CD4-positive, alpha-beta T cell treated with Interleukin-12 subunit alpha and Interleukin-12 subunit beta, for 1 hour (primary cell): ENCODE data around the gene MLXIP.
A peak's percentile ranks its signal among the peaks of the same experiment; 100 is the strongest.
"Not testable (repeated sequence)": the region's sequence is repeated elsewhere in the genome, so short reads cannot be mapped to it uniquely, and the experiment has no call there.

Experiments used
- DNase-seq: peaks from one replicate; pipeline ENCODE4 v3.0.0-alpha.2; 2020

The MLXIP gene

DNA sequence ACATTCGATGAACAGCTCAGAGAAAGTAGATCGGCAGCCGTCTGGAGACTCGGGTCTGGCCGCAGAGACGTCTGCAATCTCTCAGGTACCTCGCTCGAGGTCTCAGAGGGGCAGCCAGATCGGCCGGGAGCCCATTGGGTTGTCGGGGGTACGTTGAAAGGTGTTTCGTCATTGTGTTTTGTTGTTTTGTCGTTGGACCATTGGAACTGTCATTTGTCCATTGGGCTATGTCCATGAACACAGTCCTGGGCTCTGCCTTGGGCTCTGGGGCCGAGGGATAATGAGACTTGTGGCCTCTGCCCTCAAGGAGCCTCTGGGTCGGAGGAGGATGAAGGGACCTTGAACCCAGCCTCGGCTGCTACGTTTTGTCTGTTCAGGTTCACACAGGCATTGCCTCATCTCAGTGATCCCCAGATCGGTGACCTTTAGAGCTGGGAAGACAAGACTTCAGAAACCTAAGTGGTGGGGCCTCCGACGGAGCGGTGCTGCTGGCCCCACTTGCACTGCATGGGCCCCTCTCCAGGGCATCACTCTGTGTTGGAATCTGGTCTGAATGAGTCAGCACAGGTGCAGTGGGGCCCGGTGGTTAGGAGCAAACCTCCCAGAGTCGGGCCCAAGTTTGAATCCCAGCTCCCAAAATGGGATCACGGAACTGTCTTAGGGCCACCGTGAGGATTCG is 23.6 kb upstream of the MLXIP start:
- DNase-seq: no peak

- DNase-seq: not testable (repeated sequence)
Measured at GRCh38 chr12:122056406-122056805, 22.1 kb upstream of the MLXIP start.

DNA sequence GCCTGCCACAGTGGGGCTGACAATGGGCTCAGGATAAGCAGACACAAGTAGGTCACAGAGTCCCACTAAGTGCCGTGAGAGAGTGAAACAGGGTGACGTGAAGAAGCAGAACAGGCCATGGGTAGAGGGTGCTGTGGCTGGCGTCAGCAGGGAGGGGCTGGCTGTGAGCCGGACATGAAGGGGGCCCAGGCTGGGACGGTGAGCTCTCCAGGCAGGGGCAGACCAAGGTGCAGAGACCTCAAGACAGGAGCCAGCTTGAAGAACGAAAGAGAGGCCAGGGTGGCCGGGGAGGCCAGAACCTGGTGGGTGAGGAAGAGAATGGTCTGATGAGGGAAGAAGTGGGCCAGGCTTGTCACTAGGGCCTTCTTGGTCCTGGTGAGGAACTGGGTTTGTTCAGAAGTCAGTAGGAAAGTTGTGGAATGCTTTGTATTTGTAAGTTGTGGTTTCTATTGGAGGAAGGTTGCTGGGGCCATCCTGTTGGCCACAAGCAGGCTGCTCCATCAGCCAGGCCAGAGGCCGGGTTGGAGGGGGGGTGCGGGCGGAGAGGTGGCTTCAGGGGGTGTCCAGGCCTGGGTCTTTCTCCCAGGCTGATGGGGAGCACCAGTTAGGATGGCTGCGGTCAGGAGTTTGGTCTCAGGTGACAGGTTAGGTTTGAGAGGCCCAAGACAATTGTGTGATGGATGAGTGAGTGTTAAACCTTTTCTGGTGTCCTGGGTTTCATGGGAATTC is 21.4 kb upstream of the MLXIP start:
- no peak for DNase-seq

DNA sequence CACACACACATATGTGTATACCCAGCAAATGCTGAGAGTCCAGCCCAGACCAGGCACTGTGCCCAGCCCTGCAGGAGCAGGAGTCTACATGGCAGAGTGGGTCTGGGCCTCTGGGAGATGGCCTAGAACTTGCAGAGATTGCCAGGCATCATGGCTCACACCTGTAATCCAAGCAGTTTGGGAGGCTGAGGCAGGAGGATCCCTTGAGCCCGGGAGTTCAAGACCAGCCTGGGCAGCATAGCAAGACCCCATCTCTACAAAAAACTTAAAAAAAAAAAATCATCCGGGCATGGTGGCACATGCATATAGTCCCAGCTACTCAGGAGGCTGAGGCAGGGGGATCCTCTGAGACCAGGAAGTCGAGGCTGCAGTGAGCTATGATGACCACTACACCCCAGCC is 20.8 kb upstream of the MLXIP start:
- DNase-seq: no peak

DNA sequence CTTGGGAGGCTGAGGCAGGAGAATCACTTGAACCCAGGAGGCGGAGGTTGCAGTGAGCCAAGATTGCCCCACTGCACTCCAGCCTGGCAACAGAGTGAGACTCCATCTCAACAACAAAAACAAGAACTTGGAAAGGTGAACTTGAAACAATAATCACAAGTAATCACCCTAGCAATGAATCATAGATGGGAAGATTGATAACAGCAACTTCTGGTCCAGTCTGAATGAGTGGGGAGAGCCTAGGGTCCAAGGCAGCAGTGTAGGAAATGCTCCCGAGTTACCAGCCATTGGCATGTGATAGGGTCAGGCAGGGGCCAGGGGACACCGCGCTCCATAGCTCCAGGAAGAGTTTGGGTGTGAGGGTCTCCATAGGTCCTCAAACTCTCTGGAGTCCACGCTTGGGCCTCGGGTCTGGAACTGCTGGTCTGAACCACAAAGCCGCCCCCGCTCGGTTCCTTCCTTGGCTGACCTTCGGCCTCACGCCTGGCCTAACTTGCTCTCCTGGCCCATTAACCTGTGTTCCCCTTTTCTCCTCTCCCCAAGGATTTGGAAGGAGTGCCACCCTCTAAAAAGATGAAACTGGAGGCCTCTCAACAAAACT is 19.9 kb upstream of the MLXIP start:
- DNase-seq: no peak

DNA sequence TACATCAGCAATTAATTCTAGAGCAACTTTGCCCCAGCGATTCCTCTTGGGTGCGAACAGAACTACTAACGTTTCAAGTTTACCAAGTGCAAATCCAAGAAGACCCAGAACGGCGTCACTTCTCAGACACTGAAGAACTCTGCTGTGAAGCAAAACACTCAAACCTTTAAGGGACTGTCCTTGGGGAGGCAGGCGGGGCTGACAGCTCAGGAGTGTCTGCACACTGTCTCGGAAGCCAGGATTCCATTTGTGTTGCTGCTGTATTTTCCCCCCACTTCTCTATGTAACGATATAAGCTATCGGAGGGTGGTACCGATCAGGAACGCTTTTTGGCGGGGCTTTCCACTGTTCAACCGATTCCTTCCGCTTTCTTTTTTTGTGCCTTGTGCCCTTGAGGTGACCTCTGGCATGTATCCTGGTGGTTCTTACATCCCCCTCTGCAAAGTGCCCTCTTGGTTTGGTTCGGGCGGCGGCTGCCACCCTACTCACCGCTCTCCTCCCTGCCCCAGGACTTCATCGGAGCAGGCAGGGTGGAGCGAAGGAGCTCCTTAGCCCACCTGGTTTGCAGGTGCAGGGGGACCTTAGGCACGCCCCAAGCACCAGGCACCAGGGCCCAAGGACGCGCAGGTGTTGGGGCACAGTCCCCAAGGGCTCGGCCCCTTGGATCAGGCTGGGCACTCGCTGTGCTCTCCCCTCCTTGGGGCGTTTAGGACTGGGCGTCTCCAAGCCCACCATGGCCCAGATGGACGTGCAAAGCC is 19.2 kb upstream of the MLXIP start:
- DNase-seq: no peak

GRCh38 chr12:122060081-122060501 is 18.5 kb upstream of the MLXIP start:
- no peak for DNase-seq

DNA sequence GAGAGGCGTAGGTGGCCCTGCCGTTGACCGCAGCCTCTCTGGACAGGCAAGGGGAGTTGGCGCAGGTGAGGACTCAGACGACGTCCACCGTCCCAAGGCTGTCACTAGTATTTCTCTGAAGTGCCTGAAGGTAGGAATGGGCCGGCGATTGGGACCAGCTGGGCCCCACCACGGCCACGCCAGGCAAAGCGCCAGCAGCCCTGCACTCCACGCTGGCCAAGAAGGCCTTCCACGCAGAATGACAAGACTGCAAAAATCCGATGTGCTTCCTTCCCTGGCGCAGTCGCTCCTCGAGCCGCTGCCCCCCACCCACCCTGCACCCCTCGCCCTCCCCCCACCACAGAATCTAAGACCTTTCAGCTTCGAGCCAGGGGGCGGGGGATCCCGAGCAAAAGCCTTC is 17.3 kb upstream of the MLXIP start:
- no peak for DNase-seq

DNA sequence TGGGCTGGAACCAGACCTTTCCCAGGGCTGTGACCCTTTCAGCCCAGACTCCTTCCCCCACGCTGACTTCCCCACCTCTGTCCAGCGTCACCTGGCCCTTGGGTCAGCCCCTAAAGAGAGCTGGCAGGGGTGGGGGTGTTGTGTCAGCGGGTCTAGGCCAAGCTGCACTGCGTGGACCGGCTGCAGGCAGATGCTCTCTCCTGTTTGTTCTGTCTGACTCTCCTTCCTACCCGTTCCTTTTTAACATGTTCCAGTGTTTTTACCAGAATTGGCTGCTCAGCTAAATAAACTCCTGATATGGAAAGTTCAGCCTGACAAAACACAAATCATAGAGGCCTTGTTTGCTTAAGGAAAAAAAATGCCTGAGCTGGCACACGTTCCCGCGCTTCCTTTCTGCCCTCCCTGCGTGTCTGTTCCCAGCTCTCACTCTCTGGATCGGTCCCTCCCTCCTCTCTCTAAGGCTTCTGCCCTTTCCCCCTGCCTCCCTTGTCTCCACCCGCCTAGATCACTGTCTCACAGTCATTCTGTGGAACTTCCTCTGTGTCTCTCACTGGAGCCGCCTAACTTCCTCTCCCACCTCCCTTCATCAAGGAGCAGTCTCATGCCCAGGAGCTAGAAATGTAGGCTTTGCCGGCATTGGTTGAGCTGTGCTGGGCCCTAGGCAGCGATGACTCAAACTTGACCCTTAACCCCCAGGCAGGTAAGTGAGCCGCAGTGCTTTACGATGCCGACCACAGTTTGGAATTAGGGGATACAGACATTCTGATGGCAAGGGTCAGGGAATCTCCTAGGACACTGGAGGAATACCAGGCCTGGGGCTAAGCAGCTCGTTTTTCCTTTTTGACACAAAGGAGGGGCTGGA is 15.5 kb upstream of the MLXIP start:
- DNase-seq: no peak

DNA sequence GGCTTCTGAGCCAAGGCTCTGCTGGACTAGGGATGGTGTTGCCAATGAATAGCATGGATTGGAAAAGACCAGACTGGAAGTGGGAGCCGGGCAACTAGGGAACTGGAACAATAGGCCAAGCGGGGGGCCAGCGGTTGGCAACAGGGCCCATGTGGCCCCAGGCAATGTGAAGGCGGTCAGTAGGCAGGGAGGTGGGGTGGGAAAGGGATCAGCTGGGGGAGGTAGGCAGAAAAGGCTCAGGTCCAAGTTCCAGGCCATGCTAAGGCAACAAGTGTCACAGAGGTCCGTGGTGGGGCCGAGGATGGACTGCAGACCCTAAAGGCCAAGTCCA is 14.9 kb upstream of the MLXIP start:
- no peak for DNase-seq

GRCh38 chr12:122064025-122064777 is 14.4 kb upstream of the MLXIP start:
- no peak for DNase-seq

DNA sequence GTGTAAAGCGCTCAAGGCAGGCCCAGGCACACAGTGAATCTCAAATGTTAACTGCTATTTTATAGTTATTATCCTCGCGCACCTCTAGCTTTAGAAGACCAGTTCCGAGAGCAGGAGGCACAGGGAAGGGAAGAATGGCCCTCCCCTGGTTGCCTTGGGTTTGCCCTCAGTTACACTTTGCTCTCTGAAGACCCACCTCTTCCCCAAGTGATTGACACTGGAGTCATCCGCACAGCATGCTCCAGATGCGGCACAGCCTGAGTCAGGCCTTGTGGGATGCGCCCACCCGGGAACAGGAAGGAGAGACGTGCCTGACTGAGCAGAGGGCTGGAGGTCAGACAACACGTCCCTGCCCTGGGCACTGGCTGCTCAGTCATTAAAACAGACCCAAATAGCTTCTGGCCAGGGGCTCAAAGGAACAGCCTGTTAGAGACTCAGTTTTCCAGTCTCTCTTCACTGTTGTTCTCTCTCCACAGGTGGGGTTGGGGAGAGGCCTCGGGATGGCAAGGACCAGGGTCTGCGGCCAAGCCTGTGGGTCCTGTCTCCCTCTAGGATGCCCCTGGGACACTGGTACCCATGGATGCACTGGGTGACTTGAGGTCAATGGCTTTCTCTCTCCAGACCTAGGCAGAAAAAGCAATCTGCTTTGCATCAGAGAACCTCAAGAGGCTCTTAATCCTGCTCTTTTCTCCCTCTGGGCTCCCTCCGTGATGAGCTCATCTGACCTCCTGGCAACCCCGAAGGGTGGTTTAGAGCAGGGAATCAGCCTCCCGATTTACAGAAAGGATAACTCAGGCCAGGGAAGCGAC is 13.6 kb upstream of the MLXIP start:
- DNase-seq: no peak

DNA sequence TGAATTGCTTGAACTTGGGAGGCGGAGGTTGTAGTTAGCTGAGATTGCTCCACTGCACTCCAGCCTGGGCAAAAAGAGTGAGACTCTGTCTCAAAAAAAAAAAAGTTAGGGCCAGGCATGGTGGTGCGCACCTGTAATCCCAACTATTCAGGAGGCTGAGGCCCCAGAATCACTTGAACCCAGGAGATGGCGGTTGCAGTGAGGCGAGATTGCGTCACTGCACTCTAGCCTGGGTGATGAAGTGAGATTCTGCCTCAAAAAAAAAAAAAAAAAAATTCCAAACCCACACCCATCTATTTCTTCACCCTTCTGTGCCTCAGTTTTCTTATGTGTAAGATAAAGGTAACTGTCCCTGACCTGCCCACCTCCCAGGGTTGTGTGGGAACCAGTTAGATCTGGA is 11.0 kb upstream of the MLXIP start:
- no peak for DNase-seq

DNA sequence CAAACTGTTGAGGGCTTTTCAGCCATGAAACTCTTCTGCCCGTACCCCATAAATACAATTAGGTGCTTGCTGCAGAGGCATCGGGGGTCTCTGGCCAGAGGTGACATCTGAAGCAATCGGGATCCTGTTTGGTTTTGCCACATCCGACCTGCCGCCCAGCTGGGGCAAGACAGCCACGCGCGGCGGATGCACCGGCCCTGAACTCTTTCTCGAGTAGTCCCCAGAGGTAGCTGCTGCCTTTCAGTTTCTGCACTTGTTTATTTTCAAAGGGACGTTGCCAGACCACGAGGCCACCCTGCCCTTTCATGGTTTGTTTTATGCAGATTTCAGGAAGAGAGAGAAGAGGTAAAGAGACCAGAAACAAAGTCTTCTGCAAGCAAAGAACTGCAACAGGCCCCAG is 10.6 kb upstream of the MLXIP start:
- peak; percentile 36 for DNase-seq

GRCh38 chr12:122072031-122072970 is 6.3 kb upstream of the MLXIP start:
- DNase-seq: no peak

DNA sequence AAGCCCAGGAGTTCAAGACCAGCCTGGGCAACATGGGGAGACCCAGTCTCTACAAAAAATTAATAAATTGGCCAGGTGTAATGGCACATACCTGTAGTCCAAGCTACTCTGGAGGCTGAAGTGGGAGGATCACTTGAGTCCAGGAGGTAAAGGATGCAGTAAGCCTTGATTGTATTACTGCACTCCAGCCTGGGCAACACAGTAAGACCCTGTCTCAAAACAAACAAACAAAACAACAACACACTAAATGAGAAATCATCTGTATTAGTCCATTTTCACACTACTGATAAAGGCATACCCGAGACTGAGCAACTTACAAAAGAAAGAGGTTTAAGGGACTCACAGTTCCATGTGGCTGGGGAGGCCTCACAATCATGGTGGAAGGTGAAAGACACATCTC is 4.7 kb upstream of the MLXIP start:
- no peak for DNase-seq

GRCh38 chr12:122076743-122077495 is 1.6 kb upstream of the MLXIP start:
- DNase-seq: no peak

GRCh38 chr12:122079033-122079531 is 526 bp downstream of the MLXIP start:
- DNase-seq: no peak

DNA sequence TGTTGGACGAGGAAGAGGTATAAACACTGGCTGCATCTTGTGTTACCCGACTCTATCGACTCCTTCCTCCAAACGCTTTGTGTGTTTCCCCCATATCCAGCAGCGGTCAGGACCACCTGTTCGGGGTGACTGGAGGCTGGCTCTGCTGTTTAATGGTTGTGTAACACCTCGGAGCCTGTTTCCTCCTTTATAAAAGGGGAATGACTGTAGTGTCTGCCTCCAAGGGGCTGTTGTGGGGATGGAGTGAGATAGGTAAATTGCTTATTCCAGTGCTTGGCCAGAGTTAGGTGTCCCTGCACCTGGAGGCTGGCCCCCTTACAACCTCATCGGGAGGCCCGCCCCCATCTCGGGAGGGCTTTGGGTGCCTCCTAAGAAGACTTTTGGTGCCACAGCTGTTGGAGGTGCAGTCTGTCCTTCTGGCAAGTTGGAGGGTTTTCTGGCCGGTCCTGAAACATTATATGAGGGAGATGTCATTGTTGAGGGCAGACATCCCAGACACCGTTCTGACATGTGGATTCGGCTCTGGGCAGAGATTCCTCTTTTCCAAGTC is 1.1 kb downstream of the MLXIP start:
- DNase-seq: no peak
